ENCODE data around the gene AQP10. TPM values are rescaled to one million over a fixed set of nuclear protein-coding genes. Genes with fewer than 3 reads are reported as not detected.

The AQP10 gene
- total RNA-seq, 1 experiment from 2014 or later: not detected

- TF ChIP-seq CTCF (IDR thresholded peaks at IDR 0.05) (no peak; the same call in 1 of the 2 replicates), POLR2AphosphoS5 (IDR thresholded peaks at IDR 0.05; ENCODE audit: low read depth, low read length) (no peak), REST (IDR thresholded peaks at IDR 0.05; ENCODE audit: insufficient read depth in 1 of 2, low read depth in 2 of 2, low read length in 1 of 2) (no peak), SIN3A (IDR thresholded peaks at IDR 0.05; ENCODE audit: borderline replicate concordance, insufficient read depth, low read depth, low read length) (no peak), TCF7L2 (IDR thresholded peaks at IDR 0.05; ENCODE audit: low read depth, low read length) (no peak)
- DNase-seq (ENCODE audit: low read depth, low spot score) (no peak), ATAC-seq (no peak)
- in situ Hi-C loops (cut with HindIII; ENCODE audit: low pct_unique_long_range_greater_than_20kb, low sequenced_read_pairs): no loop called here
- ChIA-PET POLR2A (no interaction called here), CTCF (no interaction called here)
- Histone ChIP-seq H3K4me3 (ENCODE audit: low read depth in 2 of 2, low read length in 2 of 2) (no peak overlapping the region), H3K4me1 (ENCODE audit: control insufficient read depth, insufficient read depth, low read length) (peaks cover 15% of the 10 kb centered on the region), H3K9me3 (ENCODE audit: control insufficient read depth, insufficient read depth, low read depth, low read length) (no peaks in the 10 kb centered on the region), H3K27me3 (ENCODE audit: control insufficient read depth, insufficient read depth, low read length) (no peaks in the 10 kb centered on the region), H3K27ac (ENCODE audit: low read length) (no peak overlapping the region), H3K36me3 (ENCODE audit: control insufficient read depth, insufficient read depth, low read length) (no peaks in the 10 kb centered on the region)
- intact Hi-C loops (cut with micrococcal nuclease; ENCODE audit: unreplicated experiment): no loop called here
- no TSS peak for BruUV-seq (replicated peaks)
Measured at GRCh38 chr1:154353966-154354365, 33.1 kb downstream of the AQP10 start.

- no peak for DNase-seq (ENCODE audit: low read depth, low spot score)
- BruUV-seq (replicated peaks): no TSS peak
- in situ Hi-C loops (cut with HindIII; ENCODE audit: low pct_unique_long_range_greater_than_20kb, low sequenced_read_pairs) (no loop called here), intact Hi-C loops (cut with micrococcal nuclease; ENCODE audit: unreplicated experiment) (no loop called here)
- H3K27me3 ChIP-seq (ENCODE audit: control insufficient read depth, insufficient read depth, low read length): no peaks in the 10 kb centered on the region
- H3K36me3 ChIP-seq (ENCODE audit: control insufficient read depth, insufficient read depth, low read length): no peaks in the 10 kb centered on the region
- ChIA-PET CTCF (no interaction called here), POLR2A (no interaction called here)
- peaks cover 3% of the 10 kb centered on the region for H3K4me1 ChIP-seq (ENCODE audit: control insufficient read depth, insufficient read depth, low read length)
- TF ChIP-seq CTCF (IDR thresholded peaks at IDR 0.05) (no peak), POLR2AphosphoS5 (IDR thresholded peaks at IDR 0.05; ENCODE audit: low read depth, low read length) (no peak), REST (IDR thresholded peaks at IDR 0.05; ENCODE audit: insufficient read depth in 1 of 2, low read depth in 2 of 2, low read length in 1 of 2) (no peak), SIN3A (IDR thresholded peaks at IDR 0.05; ENCODE audit: borderline replicate concordance, insufficient read depth, low read depth, low read length) (no peak), TCF7L2 (IDR thresholded peaks at IDR 0.05; ENCODE audit: low read depth, low read length) (no peak)
- H3K9me3 ChIP-seq (ENCODE audit: control insufficient read depth, insufficient read depth, low read depth, low read length): no peaks in the 10 kb centered on the region
- ATAC-seq: no peak
- no peak overlapping the region for H3K27ac ChIP-seq (ENCODE audit: low read length)
- no peak overlapping the region for H3K4me3 ChIP-seq (ENCODE audit: low read depth in 2 of 2, low read length in 2 of 2)
Measured at GRCh38 chr1:154358519-154358918, 37.6 kb downstream of the AQP10 start.
